Astrocyte (in vitro differentiated cells and primary cell): ENCODE measurements around the gene CAMP.

ENCODE experiments used
- CTCF ChIP-seq: IDR thresholded peaks from 2 replicates; pipeline ENCODE4 v1.5.1; 2011; ENCODE audit warnings: low read depth, mild to moderate bottlenecking, inconsistent platforms, low read length, moderate library complexity; ENCODE audit not compliant: insufficient read depth
- EZH2 ChIP-seq: IDR thresholded peaks from 2 replicates; pipeline ENCODE4 v1.6.1; 2012; ENCODE audit warnings: mild to moderate bottlenecking, low read length, inconsistent platforms; ENCODE audit not compliant: insufficient read depth

- TF ChIP-seq CTCF (no peak), EZH2 (no peak)
These were observed 24.2 kb upstream of the CAMP start for GRCh38 chr3:48199117-48199516.
